Measurements from ENCODE around the gene ZNF222. TPM values are rescaled to one million over a fixed set of nuclear protein-coding genes. Genes with fewer than 3 reads are reported as not detected.

ZNF222 gene
- total RNA-seq (2014; rRNA removed; shearing (Covaris generic)) = 4.8 and 6.2 TPM in 2 replicates

GRCh38 chr19:44025217-44025936, at the start of gene ZNF222:
Gene ZNF222, plus strand, starts transcription at chr19:44025379. Its CDS starts 58 bp downstream, at chr19:44025437.
- DNase-seq (ENCODE audit: low read depth) = peak; percentile 94

- DNase-seq (ENCODE audit: low read depth) = no peak
Observed at GRCh38 chr19:43976732-43977131, 48.4 kb upstream of the ZNF222 start.

GRCh38 chr19:43983544-43983911, 41.7 kb upstream of the ZNF222 start:
- DNase-seq (ENCODE audit: low read depth) = no peak

GRCh38 chr19:43983912-43984686, 41.1 kb upstream of the ZNF222 start, which contains the start of gene ZNF155:
Gene ZNF155, plus strand, starts transcription at chr19:43984188. Its CDS starts 4,356 bp downstream, at chr19:43988544.
- peak; percentile 98 for DNase-seq (ENCODE audit: low read depth)

GRCh38 chr19:43984687-43985000, 40.5 kb upstream of the ZNF222 start:
- DNase-seq (ENCODE audit: low read depth) = no peak

GRCh38 chr19:43997631-43998290, 27.4 kb upstream of the ZNF222 start:
- peak; percentile 81 for DNase-seq (ENCODE audit: low read depth)

- no peak for DNase-seq (ENCODE audit: low read depth)
Observed at GRCh38 chr19:44002212-44002565, 23.0 kb upstream of the ZNF222 start.

- peak; percentile 97 for DNase-seq (ENCODE audit: low read depth)
Observed at GRCh38 chr19:44002566-44003460, 22.4 kb upstream of the ZNF222 start, which contains the start of gene ZNF230. Gene ZNF230, plus strand, starts transcription at chr19:44002957. Its CDS starts 4,122 bp downstream, at chr19:44007079.

- DNase-seq (ENCODE audit: low read depth) = peak; percentile 21
Observed at GRCh38 chr19:44003461-44004009, 21.6 kb upstream of the ZNF222 start.

- no peak for DNase-seq (ENCODE audit: low read depth)
Observed at GRCh38 chr19:44005973-44006372, 19.2 kb upstream of the ZNF222 start.

GRCh38 chr19:44007473-44007872, 17.7 kb upstream of the ZNF222 start:
- DNase-seq (ENCODE audit: low read depth) = no peak

- no peak for DNase-seq (ENCODE audit: low read depth)
Observed at GRCh38 chr19:44010468-44010867, 14.7 kb upstream of the ZNF222 start.

- no peak for DNase-seq (ENCODE audit: low read depth)
Observed at GRCh38 chr19:44019498-44019897, 5.7 kb upstream of the ZNF222 start.

GRCh38 chr19:44021221-44021620, 4.0 kb upstream of the ZNF222 start:
- DNase-seq (ENCODE audit: low read depth) = no peak

GRCh38 chr19:44024900-44025216, 321 bp upstream of the ZNF222 start:
- no peak for DNase-seq (ENCODE audit: low read depth)

GRCh38 chr19:44026622-44027021, 1.4 kb downstream of the ZNF222 start:
- no peak for DNase-seq (ENCODE audit: low read depth)

GRCh38 chr19:44032001-44032610, 6.9 kb downstream of the ZNF222 start:
- no peak for DNase-seq (ENCODE audit: low read depth)

GRCh38 chr19:44042147-44042546, 17.0 kb downstream of the ZNF222 start:
- DNase-seq (ENCODE audit: low read depth) = no peak

GRCh38 chr19:44050740-44051649, 25.8 kb downstream of the ZNF222 start:
- DNase-seq (ENCODE audit: low read depth) = peak; percentile 23

Measured in RPMI7951 (cell line).